Small intestine (tissue), 16 donors: ENCODE data around the gene HRH3. TPM values are rescaled to one million over a fixed set of nuclear protein-coding genes. Genes with fewer than 3 reads are reported as not detected.

Experiments
- DNase-seq, 2 donors: peaks; one replicate each; pipeline versions ENCODE4 v3.0.0 to v3.0.0-alpha.2; 2013
- FAIRE-seq: peaks from 2 replicates; lab custom pipeline; 2012; peaks lifted over from hg19 to GRCh38; lab: Jason Lieb, UNC
- H3K27ac ChIP-seq, 3 donors: one replicate each; pipeline ENCODE4 v1.5.1; 2013; ENCODE audit warnings: low read length in 2 of 3, mild to moderate bottlenecking in 2 of 3, control low read depth in 1 of 3, inconsistent platforms in 1 of 3, low read depth in 1 of 3, moderate library complexity in 1 of 3
- H3K27me3 ChIP-seq, 3 donors: one replicate each; pipeline ENCODE4 v1.6.1; 2013; ENCODE audit warnings: low read length in 3 of 3, inconsistent platforms in 1 of 3; ENCODE audit not compliant: control insufficient read depth in 3 of 3, insufficient read depth in 3 of 3
- H3K36me3 ChIP-seq, 3 donors: one replicate each; pipeline ENCODE4 v1.6.1; 2013; ENCODE audit warnings: low read length in 3 of 3, inconsistent platforms in 1 of 3, low read depth in 1 of 3, mild to moderate bottlenecking in 1 of 3, moderate library complexity in 1 of 3; ENCODE audit not compliant: control insufficient read depth in 3 of 3, insufficient read depth in 2 of 3
- H3K4me1 ChIP-seq, 3 donors: one replicate each; pipeline ENCODE4 v1.6.1; 2013; ENCODE audit warnings: low read length in 2 of 3, inconsistent platforms in 1 of 3, low read depth in 1 of 3, mild to moderate bottlenecking in 1 of 3, moderate library complexity in 1 of 3; ENCODE audit not compliant: control insufficient read depth in 3 of 3, insufficient read depth in 2 of 3
- H3K4me3 ChIP-seq, 3 donors: one replicate each; pipeline ENCODE4 v1.5.1; 2013; ENCODE audit warnings: low read length in 3 of 3, control low read depth in 1 of 3, inconsistent platforms in 1 of 3, low read depth in 1 of 3, mild to moderate bottlenecking in 1 of 3, moderate library complexity in 1 of 3
- H3K9me3 ChIP-seq, 2 donors: one replicate each; pipeline ENCODE4 v1.6.1; 2013; ENCODE audit warnings: low read depth in 1 of 2, low read length in 1 of 2; ENCODE audit not compliant: control insufficient read depth in 2 of 2, insufficient read depth in 1 of 2
- WGBS, 3 donors: extraction: QIAGEN DNeasy Blood & Tissue Kit; methylation state at CpG; one replicate each; pipeline ENCODE4 v1.1.7; 2013; 5-methylcytosine and 5-hydroxymethylcytosine counted together
- long read RNA-seq, 10 donors: transcript quantifications; one replicate each; lab custom pipeline, GENCODE V29; 2026
- polyA plus RNA-seq, 4 donors: library from polyadenylated mRNA; stranded (reverse) in 3 of 4; unstranded in 1 of 4; fragments of 200-250 nt in 3 of 4; fragments of 120-200 nt in 1 of 4; gene quantifications; one replicate each; pipeline versions ENCODE4 v1.2.1 to v1.2.3, GENCODE V29; 2013
- donor health status: healthy with polysubstance abuse.
- donor health status: control.
- donor health status: control.
- donor health status: Bipolar disorder and iron deficiency.
- donor health status: healthy.

The HRH3 gene
- polyA plus RNA-seq: under 1 TPM in 2 of 4 donors, not detected in 2; 0.06 to 0.31 TPM
- long read RNA-seq, donor 1: 0 reads
- long read RNA-seq, donor 2: 0 reads
- long read RNA-seq, donor 3: 0 reads
- long read RNA-seq, donor 4: 0 reads
- long read RNA-seq, donor 5: 0 reads
- long read RNA-seq, donor 6: 0 reads
- long read RNA-seq, donor 7: 0 reads
- long read RNA-seq, donor 8: 0 reads
- long read RNA-seq, donor 9: 0 reads
- long read RNA-seq, donor 10, partial matches to known transcripts: 0 of 1 reads
- long read RNA-seq, donor 10, other reads (novel, unspliced or antisense): 0 of 1 reads

DNA sequence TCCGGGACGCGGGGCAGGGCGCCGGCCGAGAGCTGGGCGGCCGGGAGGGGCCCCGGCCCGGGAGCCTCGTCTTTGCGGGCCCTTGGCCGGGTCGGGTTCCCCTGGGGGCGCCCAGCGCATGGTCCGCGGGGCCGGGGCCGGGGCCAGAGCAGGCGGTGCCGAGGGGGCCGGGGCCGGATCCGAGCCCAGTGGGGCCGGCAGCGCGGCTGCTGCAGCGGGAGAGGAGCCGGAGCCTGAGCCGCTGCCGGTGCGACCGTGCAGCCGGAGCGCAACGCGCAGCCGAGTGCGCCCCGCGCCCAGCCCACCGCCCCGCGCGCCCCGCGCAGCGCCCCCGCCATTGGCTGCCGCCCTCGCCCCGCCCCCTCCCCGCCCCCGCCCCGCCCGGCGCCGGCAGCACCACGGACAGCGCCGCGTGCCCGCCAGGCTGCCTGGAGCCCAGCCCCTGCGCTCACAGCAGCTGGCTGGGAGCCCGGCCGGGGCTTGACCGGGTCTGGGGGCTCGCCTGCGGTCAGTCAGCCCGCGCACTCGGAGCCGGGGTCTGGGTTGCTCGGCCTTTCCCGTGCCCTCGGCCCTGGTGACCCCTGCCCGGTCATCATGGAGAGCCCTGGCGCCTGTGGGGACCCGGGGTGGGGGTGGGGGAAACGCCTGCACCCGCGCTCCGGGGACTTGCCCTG lies at the start of gene HRH3:
Gene HRH3, minus strand, starts transcription at position 287 of the 674 bp plus-strand sequence. CDS start 308 bp downstream, outside the sequence.
- Histone ChIP-seq H3K4me3 (peak within 1 kb of the TSS in 1 of 3 donors; percentile 53), H3K27ac (no peak within 1 kb of the TSS), H3K9me3 (no peaks in the 10 kb centered on the region), H3K36me3 (no peaks in the 10 kb centered on the region), H3K4me1 (peaks cover 0 to 8% (median 3%) of the 10 kb centered on the region in 3 donors), H3K27me3 (peaks cover 25 to 71% (median 31%) of the 10 kb centered on the region in 3 donors)
- WGBS, 3 donors: 1 to 2% (median 1%) methylated on average over 28 to 84 of the region's 84 CpGs
- DNase-seq (peak; percentile 27 to 60), FAIRE-seq (no peak)

- FAIRE-seq: no peak
- Histone ChIP-seq H3K9me3 (peaks cover 0 to 6% of the 10 kb centered on the region in 2 donors), H3K27ac (no peak overlapping the region), H3K36me3 (peaks cover 10 to 80% (median 21%) of the 10 kb centered on the region in 3 donors), H3K27me3 (no peaks in the 10 kb centered on the region), H3K4me3 (no peak overlapping the region), H3K4me1 (no peaks in the 10 kb centered on the region)
- no peak for DNase-seq
- 89 to 95% (median 92%) methylated on average over 17 of the region's 17 CpGs for WGBS, 3 donors
Observed at GRCh38 chr20:62269871-62270270, 49.8 kb upstream of the HRH3 start.

DNA sequence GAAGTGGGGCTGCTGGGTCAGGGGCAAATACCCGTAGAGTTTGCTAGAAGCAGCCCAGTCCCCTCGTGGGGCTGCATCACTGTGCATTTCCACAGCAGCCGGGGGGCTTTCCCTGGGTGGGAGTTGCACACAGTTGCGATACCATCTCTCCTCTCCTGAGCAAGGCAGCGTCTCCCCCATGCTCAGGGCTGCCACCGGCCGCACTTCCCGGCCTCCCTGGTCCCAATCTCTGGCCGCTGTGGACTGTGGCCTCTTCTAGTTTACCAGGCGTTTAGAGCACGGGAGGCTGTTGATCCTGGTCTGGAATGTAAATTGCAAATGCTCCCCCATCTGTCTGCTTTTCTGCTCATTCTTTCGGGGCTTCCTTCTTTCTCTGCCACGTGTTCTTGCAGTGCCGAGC lies 49.3 kb upstream of the HRH3 start:
- Histone ChIP-seq H3K27ac (no peak overlapping the region), H3K36me3 (peaks cover 10 to 82% (median 21%) of the 10 kb centered on the region in 3 donors), H3K27me3 (no peaks in the 10 kb centered on the region), H3K4me1 (no peaks in the 10 kb centered on the region), H3K9me3 (peaks cover 0 to 11% of the 10 kb centered on the region in 2 donors), H3K4me3 (no peak overlapping the region)
- no peak for FAIRE-seq
- WGBS, 3 donors: 88 to 91% (median 90%) methylated on average over 13 to 14 of the region's 14 CpGs
- no peak for DNase-seq

GRCh38 chr20:62268228-62268900 lies 48.3 kb upstream of the HRH3 start:
- FAIRE-seq (no peak), DNase-seq (no peak)
- 81 to 83% (median 82%) methylated on average over 7 of the region's 7 CpGs for WGBS, 3 donors

GRCh38 chr20:62267543-62267942 lies 47.5 kb upstream of the HRH3 start:
- peaks cover 2 to 82% (median 20%) of the 10 kb centered on the region in 3 donors for H3K36me3 ChIP-seq
- no peak overlapping the region for H3K4me3 ChIP-seq
- no peak for FAIRE-seq
- peaks cover 0 to 15% of the 10 kb centered on the region in 2 donors for H3K9me3 ChIP-seq
- no peak overlapping the region for H3K27ac ChIP-seq
- 86 to 93% (median 93%) methylated on average over 10 of the region's 10 CpGs for WGBS, 3 donors
- DNase-seq: no peak
- no peaks in the 10 kb centered on the region for H3K4me1 ChIP-seq
- H3K27me3 ChIP-seq: no peaks in the 10 kb centered on the region

More at GRCh38 chr20:62268228-62268900, 48.3 kb upstream of the HRH3 start:
- no peak overlapping the region for H3K4me3 ChIP-seq
- H3K9me3 ChIP-seq: peaks cover 0 to 15% of the 10 kb centered on the region in 2 donors
- no peak overlapping the region for H3K27ac ChIP-seq
- H3K36me3 ChIP-seq: peaks cover 4 to 82% (median 25%) of the 10 kb centered on the region in 3 donors
- H3K4me1 ChIP-seq: no peaks in the 10 kb centered on the region
- no peaks in the 10 kb centered on the region for H3K27me3 ChIP-seq

DNA sequence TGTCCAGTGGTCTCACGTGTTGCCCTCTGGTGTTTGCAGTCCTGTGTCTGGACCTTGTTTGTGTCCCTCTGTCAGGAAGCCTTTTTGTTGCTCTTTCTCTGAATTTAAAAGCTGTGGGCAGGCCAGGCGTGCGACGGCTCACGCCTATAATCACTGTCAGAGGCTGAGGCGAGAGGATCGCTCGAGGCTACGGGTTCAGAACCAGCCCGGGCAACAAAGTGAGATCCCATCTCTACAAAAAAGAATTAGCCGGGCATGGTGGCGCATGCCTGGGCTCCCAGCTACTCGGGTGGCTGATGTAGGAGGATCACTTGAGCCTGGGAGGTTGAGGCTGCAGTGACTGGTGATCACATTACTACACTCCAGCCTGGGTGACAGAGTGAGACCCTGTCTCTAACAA lies 46.8 kb upstream of the HRH3 start:
- DNase-seq (no peak), FAIRE-seq (no peak)
- Histone ChIP-seq H3K36me3 (peaks cover 5 to 82% (median 20%) of the 10 kb centered on the region in 3 donors), H3K9me3 (peaks cover 0 to 15% of the 10 kb centered on the region in 2 donors), H3K27me3 (no peaks in the 10 kb centered on the region), H3K4me1 (no peaks in the 10 kb centered on the region), H3K4me3 (no peak overlapping the region), H3K27ac (no peak overlapping the region)
- 95 to 97% (median 95%) methylated on average over 13 of the region's 13 CpGs for WGBS, 3 donors

GRCh38 chr20:62266340-62266739 lies 46.3 kb upstream of the HRH3 start:
- H3K27ac ChIP-seq: no peak overlapping the region
- H3K4me1 ChIP-seq: no peaks in the 10 kb centered on the region
- DNase-seq (no peak), FAIRE-seq (no peak)
- 91 to 93% (median 93%) methylated on average over 10 of the region's 10 CpGs for WGBS, 3 donors
- peaks cover 0 to 15% of the 10 kb centered on the region in 2 donors for H3K9me3 ChIP-seq
- peaks cover 7 to 82% (median 20%) of the 10 kb centered on the region in 3 donors for H3K36me3 ChIP-seq
- no peak overlapping the region for H3K4me3 ChIP-seq
- no peaks in the 10 kb centered on the region for H3K27me3 ChIP-seq

GRCh38 chr20:62265365-62265764 lies 45.3 kb upstream of the HRH3 start:
- H3K9me3 ChIP-seq: peaks cover 0 to 15% of the 10 kb centered on the region in 2 donors
- no peaks in the 10 kb centered on the region for H3K27me3 ChIP-seq
- no peak for FAIRE-seq

More at GRCh38 chr20:62265365-62265764, 45.3 kb upstream of the HRH3 start:
- Histone ChIP-seq H3K27ac (no peak overlapping the region), H3K4me1 (no peaks in the 10 kb centered on the region), H3K4me3 (no peak overlapping the region), H3K36me3 (peaks cover 9 to 86% (median 20%) of the 10 kb centered on the region in 3 donors)
- no peak for DNase-seq
- WGBS, 3 donors: 97 to 100% (median 98%) methylated on average over 1 of the region's 1 CpG
